ENCODE results near the gene MATCAP1. TPM values are rescaled to one million over a fixed set of nuclear protein-coding genes. Genes with fewer than 3 reads are reported as not detected.

MATCAP1 gene
- total RNA-seq, 2 donors from 2014 or later = 13.7 to 28.4 TPM

DNA sequence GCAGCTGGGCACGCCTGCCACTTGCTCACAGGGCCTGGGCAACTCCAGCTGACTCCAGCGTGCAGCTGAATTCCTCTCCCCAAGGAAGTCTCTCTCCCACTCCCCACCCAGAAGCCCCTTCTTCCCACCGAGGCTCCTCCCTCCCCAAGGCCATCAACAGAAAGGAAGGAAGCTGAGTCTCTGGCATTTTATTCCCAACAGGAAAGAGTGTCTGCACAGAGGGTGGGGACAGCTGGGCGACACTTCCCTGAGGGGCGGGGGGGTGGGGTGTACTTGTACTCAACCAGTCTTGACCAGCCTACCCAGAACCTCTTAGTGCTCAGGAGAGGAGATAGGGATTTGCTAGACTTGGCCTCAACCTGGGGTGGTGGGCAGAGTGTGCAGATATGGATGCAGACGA, 6.3 kb upstream of the MATCAP1 start, which contains the start of gene EXOC3L1:
Gene EXOC3L1, minus strand, starts transcription at position 96 of the 400 bp plus-strand sequence. CDS start 460 bp downstream, outside the sequence.
- ATAC-seq (ENCODE audit: insufficient number of reproducible peaks, low FRiP score, low read depth) = no peak
- H3K9me3 ChIP-seq = no peaks in the 10 kb centered on the region

GRCh38 chr16:67188798-67189197, 5.0 kb upstream of the MATCAP1 start:
- no peak for TF ChIP-seq CTCF (IDR thresholded peaks at IDR 0.05)
- DNase-seq (ENCODE audit: low spot score) (no peak), ATAC-seq (ENCODE audit: insufficient number of reproducible peaks, low FRiP score, low read depth) (no peak)
- Histone ChIP-seq H3K36me3 (no peaks in the 10 kb centered on the region), H3K9me3 (no peaks in the 10 kb centered on the region), H3K27me3 (replicated peaks; ENCODE audit: insufficient read depth) (no peaks in the 10 kb centered on the region), H3K4me3 (no peak overlapping the region), H3K27ac (no peak overlapping the region), H3K4me1 (ENCODE audit: control insufficient read depth in 1 of 2, low read depth in 2 of 2) (peaks cover 25 to 42% of the 10 kb centered on the region in 2 donors)

More for the DNA sequence above, 6.3 kb upstream of the MATCAP1 start, which contains the start of gene EXOC3L1:
- no peaks in the 10 kb centered on the region for H3K27me3 ChIP-seq (replicated peaks; ENCODE audit: insufficient read depth)
- DNase-seq (ENCODE audit: low spot score) = no peak
- H3K4me3 ChIP-seq = no peak within 1 kb of the TSS
- peaks cover 10% of the 10 kb centered on the region for H3K36me3 ChIP-seq
- TF ChIP-seq CTCF (IDR thresholded peaks at IDR 0.05) = no peak
- peaks cover 21 to 37% of the 10 kb centered on the region in 2 donors for H3K4me1 ChIP-seq (ENCODE audit: control insufficient read depth in 1 of 2, low read depth in 2 of 2)
- no peak within 1 kb of the TSS for H3K27ac ChIP-seq

- Histone ChIP-seq H3K4me3 (no peak overlapping the region), H3K27me3 (replicated peaks; ENCODE audit: insufficient read depth) (no peaks in the 10 kb centered on the region), H3K4me1 (ENCODE audit: control insufficient read depth in 1 of 2, low read depth in 2 of 2) (peaks cover 21 to 37% of the 10 kb centered on the region in 2 donors), H3K27ac (no peak overlapping the region), H3K36me3 (no peaks in the 10 kb centered on the region), H3K9me3 (no peaks in the 10 kb centered on the region)
- no peak for DNase-seq (ENCODE audit: low spot score)
- TF ChIP-seq CTCF (IDR thresholded peaks at IDR 0.05) = no peak
- ATAC-seq (ENCODE audit: insufficient number of reproducible peaks, low FRiP score, low read depth) = no peak
Measured at GRCh38 chr16:67188323-67188722, 4.6 kb upstream of the MATCAP1 start.

GRCh38 chr16:67187175-67187890, 3.6 kb upstream of the MATCAP1 start:
- no peak overlapping the region for H3K27ac ChIP-seq
- no peak for ATAC-seq (ENCODE audit: insufficient number of reproducible peaks, low FRiP score, low read depth)
- no peak for TF ChIP-seq CTCF (IDR thresholded peaks at IDR 0.05)

DNA sequence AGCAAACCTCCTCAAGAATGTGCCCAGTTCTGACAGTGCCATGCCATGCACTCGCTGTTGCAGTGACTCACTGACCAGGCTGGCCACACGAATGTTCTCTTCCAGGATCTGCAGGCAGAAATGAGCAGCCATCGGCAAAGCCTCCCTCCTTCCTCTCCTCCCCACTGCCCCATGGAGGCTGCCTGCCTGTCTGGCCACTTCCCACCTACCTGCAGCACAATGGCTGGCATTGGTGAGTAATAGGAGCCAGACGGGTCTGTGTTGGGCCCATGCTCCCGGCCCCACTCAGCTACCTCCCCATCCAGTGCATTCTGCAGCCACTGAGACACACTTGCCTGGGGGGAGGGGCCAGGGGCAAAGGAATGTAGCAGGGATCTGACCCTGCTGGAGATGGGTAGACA, 2.8 kb upstream of the MATCAP1 start:
- H3K9me3 ChIP-seq = no peaks in the 10 kb centered on the region
- no peaks in the 10 kb centered on the region for H3K36me3 ChIP-seq
- no peak for ATAC-seq (ENCODE audit: insufficient number of reproducible peaks, low FRiP score, low read depth)
- H3K4me3 ChIP-seq = no peak overlapping the region
- no peak for DNase-seq (ENCODE audit: low spot score)
- TF ChIP-seq CTCF (IDR thresholded peaks at IDR 0.05) = no peak
- no peaks in the 10 kb centered on the region for H3K27me3 ChIP-seq (replicated peaks; ENCODE audit: insufficient read depth)
- no peak overlapping the region for H3K27ac ChIP-seq
- H3K4me1 ChIP-seq (ENCODE audit: control insufficient read depth in 1 of 2, low read depth in 2 of 2) = peaks cover 13 to 27% of the 10 kb centered on the region in 2 donors

More at GRCh38 chr16:67187175-67187890, 3.6 kb upstream of the MATCAP1 start:
- DNase-seq (ENCODE audit: low spot score) = no peak
- H3K27me3 ChIP-seq (replicated peaks; ENCODE audit: insufficient read depth) = no peaks in the 10 kb centered on the region
- no peak overlapping the region for H3K4me3 ChIP-seq
- no peaks in the 10 kb centered on the region for H3K9me3 ChIP-seq
- H3K36me3 ChIP-seq = no peaks in the 10 kb centered on the region
- peaks cover 15 to 27% of the 10 kb centered on the region in 2 donors for H3K4me1 ChIP-seq (ENCODE audit: control insufficient read depth in 1 of 2, low read depth in 2 of 2)
